ENCODE results near the gene CYLC1. TPM values are rescaled to one million over a fixed set of nuclear protein-coding genes. Genes with fewer than 3 reads are reported as not detected.

CYLC1 gene
- polyA plus RNA-seq, 3 donors, result not detected

DNA sequence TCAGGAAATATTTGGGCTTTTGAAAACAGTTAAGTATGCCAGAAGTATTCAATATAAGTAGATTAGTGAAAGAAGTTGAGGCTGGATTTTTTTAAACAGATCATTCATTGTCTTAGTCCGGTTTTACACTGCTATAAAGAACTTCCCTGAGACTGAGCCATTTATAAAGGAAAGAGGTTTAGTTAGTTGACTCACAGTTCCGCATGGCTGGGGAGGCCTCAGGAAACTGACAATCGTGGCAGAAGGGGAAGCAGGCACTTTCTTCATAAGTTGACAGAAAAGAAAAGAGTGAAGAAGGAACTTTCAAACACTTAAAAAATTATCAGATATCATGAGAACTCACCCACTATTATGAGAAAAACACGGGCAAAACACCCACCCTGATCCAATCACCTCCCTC is 31.1 kb upstream of the CYLC1 start:
- H3K27ac Mint-ChIP-seq, result no peak overlapping the region
- H3K36me3 Mint-ChIP-seq, result no peaks in the 10 kb centered on the region
- no CpG with 5 or more reads among the region's 4 CpGs for WGBS (ENCODE audit: insufficient coverage)

DNA sequence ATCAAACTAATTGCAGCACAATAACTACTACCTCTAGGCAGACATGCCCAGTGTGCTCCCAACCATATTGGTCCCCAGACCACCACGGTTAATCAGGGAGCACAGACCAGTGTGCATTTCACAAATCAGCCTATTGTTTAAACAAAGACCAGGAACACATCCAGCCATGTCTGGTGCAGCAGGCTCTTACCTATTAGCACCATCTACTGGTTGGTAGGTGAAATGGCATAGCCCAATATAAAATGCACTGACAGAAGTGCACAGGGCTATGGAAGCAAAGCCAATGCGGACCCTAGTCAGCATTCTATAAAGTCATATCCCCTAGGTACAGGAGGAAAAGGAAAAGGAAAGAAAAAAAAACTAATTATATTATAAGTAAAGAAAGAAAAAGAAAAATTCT is 15.5 kb upstream of the CYLC1 start:
- no peak overlapping the region for H3K4me3 ChIP-seq (replicated peaks in 1 of 3; ENCODE audit: low read depth in 2 of 3, low read length in 3 of 3)
- H3K4me1 ChIP-seq (ENCODE audit: control insufficient read depth in 1 of 2, insufficient read depth in 2 of 2, low read length in 2 of 2), result no peaks in the 10 kb centered on the region
- intact Hi-C loops (cut with micrococcal nuclease), result no loop called here
- H3K27me3 ChIP-seq (ENCODE audit: control insufficient read depth in 2 of 2, insufficient read depth in 2 of 2, low read length in 2 of 2), result no peaks in the 10 kb centered on the region
- H3K27ac Mint-ChIP-seq, result no peak overlapping the region
- H3K9me3 Mint-ChIP-seq, result peaks cover 0 to 2% (median 0%) of the 10 kb centered on the region in 7 donors
- H2AFZ ChIP-seq (ENCODE audit: insufficient read depth, low read depth, low read length, poor library complexity, severe bottlenecking), result no peak overlapping the region
- no peaks in the 10 kb centered on the region for H3K36me3 Mint-ChIP-seq
- no peaks in the 10 kb centered on the region for H3K36me3 ChIP-seq (replicated peaks in 1 of 2; ENCODE audit: control insufficient read depth in 1 of 2, insufficient read depth in 2 of 2, low read length in 2 of 2)
- H3K4me3 Mint-ChIP-seq, result no peak overlapping the region
- WGBS (ENCODE audit: insufficient coverage), result no CpG with 5 or more reads among the region's 2 CpGs
- H4K20me1 ChIP-seq (ENCODE audit: insufficient read depth, low read length), result no peaks in the 10 kb centered on the region
- no peak overlapping the region for H3K27ac ChIP-seq (ENCODE audit: low read depth in 1 of 2, low read length in 2 of 2)
- no peaks in the 10 kb centered on the region for H3K27me3 Mint-ChIP-seq (ENCODE audit: low read depth in 3 of 3)
- no peak overlapping the region for H3K4me2 ChIP-seq (replicated peaks; ENCODE audit: extremely low read depth, low read length, poor library complexity, severe bottlenecking)
- no peaks in the 10 kb centered on the region for H3K4me1 Mint-ChIP-seq
- H3K9me3 ChIP-seq (replicated peaks in 1 of 2; ENCODE audit: control insufficient read depth in 1 of 2, insufficient read depth in 1 of 2, low read length in 2 of 2), result no peaks in the 10 kb centered on the region
- no peak overlapping the region for H3K9ac ChIP-seq (ENCODE audit: insufficient read depth, low read length, poor library complexity, severe bottlenecking)
- TF ChIP-seq, protein P1, sequence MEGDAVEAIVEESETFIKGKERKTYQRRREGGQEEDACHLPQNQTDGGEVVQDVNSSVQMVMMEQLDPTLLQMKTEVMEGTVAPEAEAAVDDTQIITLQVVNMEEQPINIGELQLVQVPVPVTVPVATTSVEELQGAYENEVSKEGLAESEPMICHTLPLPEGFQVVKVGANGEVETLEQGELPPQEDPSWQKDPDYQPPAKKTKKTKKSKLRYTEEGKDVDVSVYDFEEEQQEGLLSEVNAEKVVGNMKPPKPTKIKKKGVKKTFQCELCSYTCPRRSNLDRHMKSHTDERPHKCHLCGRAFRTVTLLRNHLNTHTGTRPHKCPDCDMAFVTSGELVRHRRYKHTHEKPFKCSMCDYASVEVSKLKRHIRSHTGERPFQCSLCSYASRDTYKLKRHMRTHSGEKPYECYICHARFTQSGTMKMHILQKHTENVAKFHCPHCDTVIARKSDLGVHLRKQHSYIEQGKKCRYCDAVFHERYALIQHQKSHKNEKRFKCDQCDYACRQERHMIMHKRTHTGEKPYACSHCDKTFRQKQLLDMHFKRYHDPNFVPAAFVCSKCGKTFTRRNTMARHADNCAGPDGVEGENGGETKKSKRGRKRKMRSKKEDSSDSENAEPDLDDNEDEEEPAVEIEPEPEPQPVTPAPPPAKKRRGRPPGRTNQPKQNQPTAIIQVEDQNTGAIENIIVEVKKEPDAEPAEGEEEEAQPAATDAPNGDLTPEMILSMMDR (IDR thresholded peaks at IDR 0.05), result peak; percentile 32
- DNase-seq, result peak in 1 of 3 donors; percentile 2
- H3K79me2 ChIP-seq (ENCODE audit: insufficient read depth, low read length), result no peaks in the 10 kb centered on the region

More for the DNA sequence above, 31.1 kb upstream of the CYLC1 start:
- H3K9me3 Mint-ChIP-seq, result peaks cover 0 to 3% (median 1%) of the 10 kb centered on the region in 7 donors
- H3K4me1 Mint-ChIP-seq, result no peaks in the 10 kb centered on the region
- H3K4me3 Mint-ChIP-seq, result no peak overlapping the region
- TF ChIP-seq, protein P1 (IDR thresholded peaks at IDR 0.05), result no peak
- Histone ChIP-seq H3K9me3 (replicated peaks in 1 of 2; ENCODE audit: control insufficient read depth in 1 of 2, insufficient read depth in 1 of 2, low read length in 2 of 2) (no peaks in the 10 kb centered on the region), H3K79me2 (ENCODE audit: insufficient read depth, low read length) (no peaks in the 10 kb centered on the region), H3K4me1 (ENCODE audit: control insufficient read depth in 1 of 2, insufficient read depth in 2 of 2, low read length in 2 of 2) (no peaks in the 10 kb centered on the region), H3K27me3 (ENCODE audit: control insufficient read depth in 2 of 2, insufficient read depth in 2 of 2, low read length in 2 of 2) (no peaks in the 10 kb centered on the region), H3K4me2 (replicated peaks; ENCODE audit: extremely low read depth, low read length, poor library complexity, severe bottlenecking) (no peak overlapping the region), H2AFZ (ENCODE audit: insufficient read depth, low read depth, low read length, poor library complexity, severe bottlenecking) (no peak overlapping the region), H3K4me3 (replicated peaks in 1 of 3; ENCODE audit: low read depth in 2 of 3, low read length in 3 of 3) (no peak overlapping the region), H3K27ac (ENCODE audit: low read depth in 1 of 2, low read length in 2 of 2) (no peak overlapping the region), H4K20me1 (ENCODE audit: insufficient read depth, low read length) (no peaks in the 10 kb centered on the region), H3K9ac (ENCODE audit: insufficient read depth, low read length, poor library complexity, severe bottlenecking) (no peak overlapping the region), H3K36me3 (replicated peaks in 1 of 2; ENCODE audit: control insufficient read depth in 1 of 2, insufficient read depth in 2 of 2, low read length in 2 of 2) (no peaks in the 10 kb centered on the region)
- intact Hi-C loops (cut with micrococcal nuclease), result no loop called here
- H3K27me3 Mint-ChIP-seq (ENCODE audit: low read depth in 3 of 3), result peaks cover 2 to 6% (median 2%) of the 10 kb centered on the region in 3 donors
- DNase-seq, result no peak
